Fibroblast of upper back skin (primary cell): ENCODE data around the gene ARL2.
"Not testable (repeated sequence)": the region's sequence is repeated elsewhere in the genome, so short reads cannot be mapped to it uniquely, and the experiment has no call there.

Experiments used
- DNase-seq: peaks from one replicate; pipeline ENCODE4 v3.0.0-alpha.2; 2013

ARL2 gene

GRCh38 chr11:65013888-65014725 is at the start of gene ARL2:
ARL2 (plus strand) TSS chr11:65014160; CDS start chr11:65014208, 48 bp downstream.
- peak; percentile 91 for DNase-seq

GRCh38 chr11:64967375-64967774 is 46.6 kb upstream of the ARL2 start:
- DNase-seq, result no peak

DNA sequence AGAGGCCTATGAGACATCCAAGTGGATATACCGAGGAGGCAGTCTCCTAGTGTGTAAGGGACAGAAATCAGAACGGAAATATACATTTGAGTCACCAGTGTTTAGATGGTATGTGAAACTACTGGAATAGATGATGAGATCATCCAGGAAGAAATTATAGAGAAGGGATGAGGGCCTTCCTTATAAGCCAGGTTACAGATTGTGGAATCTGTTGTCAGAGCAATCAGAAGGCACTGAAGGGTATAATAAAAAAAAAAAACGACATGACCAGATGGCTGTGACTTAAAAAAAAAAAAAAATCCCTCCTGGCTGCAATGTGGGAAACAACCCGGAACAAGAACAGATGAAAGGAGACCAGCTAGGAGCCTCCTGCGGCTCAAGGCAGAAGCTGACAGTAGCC is 44.8 kb upstream of the ARL2 start:
- DNase-seq, result peak; percentile 63

- no peak for DNase-seq
These were observed 43.2 kb upstream of the ARL2 start for GRCh38 chr11:64970731-64971151.

DNA sequence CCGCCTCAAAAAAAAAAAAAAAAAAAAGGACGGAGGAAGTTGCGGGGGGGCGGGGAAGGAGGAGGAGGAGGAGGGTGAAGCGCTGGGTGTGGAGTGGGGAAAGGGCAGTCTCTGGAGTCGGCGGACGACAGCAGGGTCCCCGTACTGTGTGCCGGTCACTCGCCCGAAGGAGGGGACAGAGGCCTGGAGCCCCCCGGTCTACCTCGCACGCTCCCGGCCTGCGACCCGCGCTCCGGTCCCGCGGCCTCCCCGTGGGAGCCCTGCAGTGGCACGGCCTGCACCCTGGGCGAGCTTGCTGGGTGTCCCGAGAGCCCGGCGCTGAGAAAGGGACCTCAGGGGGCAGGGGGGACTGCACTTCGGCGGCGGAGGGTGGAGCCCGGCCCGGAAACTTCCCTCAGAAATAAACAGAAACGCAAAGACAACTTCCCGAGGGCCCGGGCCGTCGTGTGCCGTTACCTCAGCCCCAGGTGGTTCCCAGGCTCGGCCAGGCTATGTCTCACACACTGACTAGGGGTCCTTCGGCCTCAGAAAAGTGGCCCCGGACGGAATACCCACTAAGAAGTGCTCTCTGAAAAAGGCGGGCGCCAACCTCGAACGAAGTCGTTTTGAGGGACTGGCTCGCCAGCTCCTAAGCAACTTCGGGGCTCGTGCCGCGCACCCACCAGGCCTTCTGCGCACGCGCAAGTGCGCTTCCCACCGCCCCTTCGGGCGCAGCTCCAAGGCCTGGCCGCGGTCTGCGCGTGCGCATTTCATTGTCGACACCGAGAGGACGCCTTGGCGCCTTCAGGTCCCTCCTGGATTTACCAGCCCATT is 42.3 kb upstream of the ARL2 start, which contains the start of gene MAJIN:
Gene MAJIN, minus strand, starts transcription at position 688 of the 813 bp plus-strand sequence. CDS start 12,703 bp downstream, outside the sequence.
- DNase-seq, result peak; percentile 75

DNA sequence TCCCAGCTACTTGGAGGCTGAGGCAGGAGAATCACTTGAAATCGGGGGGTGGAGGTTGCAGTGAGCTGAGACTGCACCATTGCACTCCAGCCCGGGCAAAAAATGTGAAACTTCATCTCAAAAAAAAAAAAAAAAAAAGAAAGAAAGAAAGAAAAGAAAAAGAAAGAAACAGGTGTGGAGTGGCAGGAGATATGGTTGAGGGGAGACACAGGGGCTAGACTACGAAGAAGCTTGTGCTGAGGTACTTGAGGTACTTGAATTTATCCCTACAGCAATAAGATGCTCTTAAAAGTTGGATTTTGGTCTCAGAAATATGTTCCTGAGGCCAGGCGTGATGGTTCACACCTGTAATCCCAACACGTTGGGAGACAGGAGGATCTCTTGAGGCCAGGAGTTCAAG is 39.8 kb upstream of the ARL2 start:
- no peak for DNase-seq

GRCh38 chr11:64976651-64977050 is 37.3 kb upstream of the ARL2 start:
- no peak for DNase-seq

GRCh38 chr11:64983339-64983738 is 30.6 kb upstream of the ARL2 start:
- DNase-seq, result not testable (repeated sequence)

DNA sequence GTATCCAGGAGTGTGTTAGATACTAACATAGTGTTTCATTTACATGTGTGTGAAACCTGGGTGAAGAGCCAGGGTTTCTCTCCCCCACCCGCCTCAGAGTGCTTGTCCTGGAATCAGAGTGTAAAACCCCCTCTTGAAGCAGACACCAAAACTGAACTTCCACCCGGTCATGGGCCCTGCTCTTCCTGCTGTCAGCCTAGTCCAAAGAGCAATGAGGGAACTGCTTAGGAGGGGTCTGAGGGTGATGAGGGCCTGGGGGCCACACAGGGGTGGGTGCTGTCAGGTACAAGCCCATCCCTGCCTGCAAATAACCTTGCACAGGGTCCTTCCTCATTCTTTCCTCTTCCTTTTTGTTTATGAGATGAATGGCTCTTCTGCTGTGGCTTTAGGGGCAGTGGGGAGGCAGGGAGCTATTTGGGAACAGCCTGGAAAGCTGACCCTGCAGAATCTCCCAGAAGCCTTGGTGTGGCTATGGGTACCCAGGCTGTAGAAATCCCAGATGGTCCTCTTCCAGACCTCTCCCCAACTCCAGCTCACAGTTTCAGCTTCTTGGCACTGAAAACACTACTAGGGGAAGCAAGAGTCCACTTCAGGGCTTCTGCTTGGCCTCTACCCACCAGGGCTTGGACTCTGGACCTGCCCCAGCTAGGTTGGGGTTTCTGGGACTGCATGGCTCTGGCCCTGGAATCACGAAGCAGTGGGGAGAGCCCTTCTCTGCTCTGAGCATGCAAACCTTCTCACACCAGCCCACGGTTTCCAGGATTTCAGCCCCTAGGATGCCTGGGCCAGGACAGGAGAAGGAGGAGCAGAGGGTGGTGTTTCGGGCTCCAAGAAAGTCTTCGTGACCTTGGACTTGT is 25.7 kb upstream of the ARL2 start:
- no peak for DNase-seq

- DNase-seq, result no peak
These were observed 24.5 kb upstream of the ARL2 start for GRCh38 chr11:64989416-64989815.

DNA sequence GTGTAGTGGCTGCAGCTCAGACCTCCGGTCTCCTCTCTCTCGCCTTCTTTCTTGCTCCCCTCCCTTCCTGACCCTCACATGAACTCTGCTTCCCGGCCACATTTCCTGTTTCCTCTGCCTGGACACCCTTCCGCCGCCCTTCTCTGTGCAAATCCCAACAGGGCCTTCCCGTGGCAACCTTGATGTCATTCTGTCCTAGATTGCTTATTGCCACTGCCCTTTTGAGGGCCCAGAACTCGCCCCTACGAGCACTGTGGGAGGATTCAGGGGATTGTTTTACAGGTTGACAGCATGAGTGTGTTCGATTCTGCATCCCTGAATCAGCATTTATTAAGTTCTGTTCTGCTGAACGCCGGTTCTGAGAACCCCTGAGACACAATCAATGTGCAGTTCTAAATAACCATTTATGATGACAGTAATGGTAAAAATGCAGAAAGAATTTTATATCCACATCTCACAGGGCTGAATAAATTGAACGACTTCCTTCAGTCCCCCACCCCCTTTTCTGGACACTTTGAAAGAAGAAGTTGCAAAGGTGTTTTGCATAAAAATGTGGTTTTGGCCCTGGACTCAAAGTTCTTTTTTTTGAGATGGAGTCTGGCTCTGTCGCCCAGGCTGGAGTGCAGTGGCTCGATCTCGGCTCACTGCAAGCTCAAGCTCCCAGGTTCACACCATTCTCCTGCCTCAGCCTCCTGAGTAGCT is 23.6 kb upstream of the ARL2 start:
- peak; percentile 25 for DNase-seq

DNA sequence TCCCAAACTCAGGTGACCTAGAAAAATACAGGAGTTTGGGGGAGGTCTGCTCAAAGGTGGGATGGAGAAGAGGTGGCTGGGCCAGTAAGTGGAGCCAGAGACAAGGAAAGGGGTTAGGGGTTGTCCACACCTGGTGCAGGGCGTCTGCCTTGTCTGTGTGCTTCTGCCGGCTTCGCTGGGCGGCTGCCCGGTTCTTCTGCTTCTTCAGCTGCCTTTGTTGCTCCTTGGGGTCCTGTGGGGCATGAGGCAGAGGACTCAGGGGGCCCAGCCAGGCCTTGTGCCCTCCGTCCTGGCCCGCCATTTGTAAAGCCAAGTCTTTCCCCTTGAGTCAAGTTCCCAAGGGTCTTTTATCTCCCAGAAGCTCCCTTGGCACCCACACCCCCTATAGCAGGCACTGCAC is 19.6 kb upstream of the ARL2 start:
- DNase-seq, result no peak

DNA sequence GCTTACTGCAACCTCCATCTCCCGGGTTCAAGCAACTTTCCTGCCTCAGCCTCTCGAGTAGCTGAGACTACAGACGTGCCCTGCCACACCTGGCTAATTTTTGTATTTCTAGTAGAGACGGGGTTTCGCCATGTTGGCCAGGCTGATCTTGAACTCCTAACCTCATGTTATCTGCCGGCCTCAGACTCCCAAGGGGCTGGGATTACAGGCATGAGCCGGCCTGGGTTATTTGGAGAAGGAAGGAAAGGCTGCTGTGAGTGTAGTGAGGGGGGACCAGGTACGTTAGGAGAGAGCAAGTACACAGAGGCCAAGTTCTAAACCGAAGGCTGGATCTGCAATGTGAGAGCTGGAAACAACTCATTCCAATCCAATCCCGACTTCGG is 17.6 kb upstream of the ARL2 start:
- DNase-seq, result no peak

DNA sequence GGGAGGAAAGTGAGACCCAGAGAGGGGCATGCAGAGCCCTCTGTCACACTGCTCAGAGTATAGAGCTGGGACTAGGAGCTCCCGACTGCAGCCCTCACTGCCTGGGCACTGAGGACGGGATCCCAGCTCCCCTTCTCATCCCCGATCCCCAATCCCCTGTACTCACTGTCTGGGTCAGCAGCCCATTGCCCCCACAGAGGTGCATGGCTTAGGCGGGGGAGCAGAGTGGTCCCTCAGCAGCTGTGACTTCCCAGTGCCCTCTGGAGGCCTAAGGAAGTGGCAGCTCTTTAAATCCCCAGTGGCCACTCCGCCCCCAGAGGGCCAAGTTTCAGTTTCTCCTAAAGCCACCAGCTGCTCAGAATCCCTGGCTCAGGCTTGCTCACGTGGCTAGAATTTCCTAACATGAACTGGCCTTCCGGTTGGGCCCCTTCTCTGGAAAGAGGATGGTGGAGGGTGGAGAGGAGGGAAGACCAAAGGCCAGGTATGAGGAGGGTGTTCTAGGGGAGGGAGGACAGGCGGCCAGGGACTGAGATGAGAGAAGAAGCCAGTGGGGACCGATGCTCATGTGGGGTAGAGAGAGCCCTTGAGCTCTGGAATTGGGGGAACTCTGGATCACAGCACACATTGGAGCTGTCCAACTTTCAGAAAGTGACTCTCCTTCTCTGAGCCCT is 17.1 kb upstream of the ARL2 start, which contains the start of gene BATF2:
Gene BATF2, minus strand, starts transcription at position 262 of the 671 bp plus-strand sequence. Its CDS starts 57 bp downstream, at position 205.
- peak; percentile 59 for DNase-seq

- no peak for DNase-seq
These were observed 15.8 kb upstream of the ARL2 start for GRCh38 chr11:64998141-64998540.

GRCh38 chr11:64998690-64999431 is 15.1 kb upstream of the ARL2 start:
- DNase-seq, result no peak

DNA sequence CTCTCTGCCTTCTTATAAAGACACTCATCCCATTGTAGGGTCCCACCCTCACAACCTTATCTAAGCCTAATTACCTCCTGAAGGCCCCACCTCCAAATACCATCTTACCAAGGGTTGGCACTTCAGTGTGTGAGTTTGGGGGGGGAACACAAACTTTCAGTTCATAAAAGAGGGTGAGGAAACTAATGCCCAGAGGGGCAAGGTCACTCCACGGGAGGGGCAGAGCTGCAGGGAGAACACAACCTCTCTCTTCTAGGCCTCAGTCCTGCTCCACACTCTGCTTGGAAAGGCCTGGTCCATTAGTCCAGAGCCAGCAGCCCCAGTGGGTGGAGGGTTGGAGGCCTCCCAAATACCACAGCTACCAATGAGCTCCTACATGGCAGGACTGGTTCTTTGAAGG is 14.5 kb upstream of the ARL2 start:
- no peak for DNase-seq

GRCh38 chr11:65002706-65003105 is 11.3 kb upstream of the ARL2 start:
- no peak for DNase-seq

DNA sequence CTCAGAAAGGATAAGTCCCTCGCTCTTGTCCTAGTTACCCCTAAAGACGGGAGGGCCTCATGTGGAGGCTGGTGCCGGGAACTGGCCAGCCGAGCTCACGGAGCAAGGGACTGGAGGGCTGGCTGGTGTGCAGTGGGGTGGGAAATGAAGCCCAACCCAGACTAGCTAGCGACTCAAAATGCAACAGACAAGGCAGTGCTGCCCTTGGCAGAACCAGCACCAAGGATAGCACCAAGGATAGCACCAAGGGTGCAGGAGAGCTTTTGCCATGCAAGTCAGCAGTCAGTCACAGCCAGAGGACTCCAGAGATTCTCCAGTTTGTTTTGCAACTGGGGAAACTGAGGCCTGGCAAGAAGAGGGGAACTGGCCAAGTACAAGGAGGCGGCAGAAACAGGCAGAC is 10.7 kb upstream of the ARL2 start:
- peak; percentile 33 for DNase-seq

- DNase-seq, result not testable (repeated sequence)
These were observed 10.0 kb upstream of the ARL2 start for GRCh38 chr11:65003968-65004367.

DNA sequence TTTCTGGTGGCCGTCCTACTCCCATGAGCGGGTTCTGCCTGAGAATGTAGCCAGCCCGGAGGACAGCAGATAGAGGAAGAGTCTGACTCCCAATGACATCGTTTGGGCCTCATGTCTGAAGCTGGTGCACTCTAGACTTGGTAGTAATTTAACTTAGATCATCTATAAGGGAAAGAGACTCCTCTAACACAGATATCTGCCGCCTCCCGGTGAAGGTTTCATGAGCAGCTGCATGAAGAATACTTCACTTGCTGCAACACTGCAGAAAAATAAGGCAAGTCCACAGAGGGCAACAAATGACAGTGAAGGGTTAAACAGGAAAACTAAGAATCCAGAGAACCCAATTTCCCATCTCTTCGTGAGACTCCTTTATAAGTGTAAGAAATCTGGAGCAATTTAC is 5.9 kb upstream of the ARL2 start:
- DNase-seq, result peak; percentile 23
